ENCODE results near the gene MRPS18A. TPM values are rescaled to one million over a fixed set of nuclear protein-coding genes. Genes with fewer than 3 reads are reported as not detected.

The MRPS18A gene
- 92.4 and 125 TPM in 2 replicates for total RNA-seq (2014; rRNA removed; shearing (Covaris generic); ENCODE audit: low replicate concordance)

DNA sequence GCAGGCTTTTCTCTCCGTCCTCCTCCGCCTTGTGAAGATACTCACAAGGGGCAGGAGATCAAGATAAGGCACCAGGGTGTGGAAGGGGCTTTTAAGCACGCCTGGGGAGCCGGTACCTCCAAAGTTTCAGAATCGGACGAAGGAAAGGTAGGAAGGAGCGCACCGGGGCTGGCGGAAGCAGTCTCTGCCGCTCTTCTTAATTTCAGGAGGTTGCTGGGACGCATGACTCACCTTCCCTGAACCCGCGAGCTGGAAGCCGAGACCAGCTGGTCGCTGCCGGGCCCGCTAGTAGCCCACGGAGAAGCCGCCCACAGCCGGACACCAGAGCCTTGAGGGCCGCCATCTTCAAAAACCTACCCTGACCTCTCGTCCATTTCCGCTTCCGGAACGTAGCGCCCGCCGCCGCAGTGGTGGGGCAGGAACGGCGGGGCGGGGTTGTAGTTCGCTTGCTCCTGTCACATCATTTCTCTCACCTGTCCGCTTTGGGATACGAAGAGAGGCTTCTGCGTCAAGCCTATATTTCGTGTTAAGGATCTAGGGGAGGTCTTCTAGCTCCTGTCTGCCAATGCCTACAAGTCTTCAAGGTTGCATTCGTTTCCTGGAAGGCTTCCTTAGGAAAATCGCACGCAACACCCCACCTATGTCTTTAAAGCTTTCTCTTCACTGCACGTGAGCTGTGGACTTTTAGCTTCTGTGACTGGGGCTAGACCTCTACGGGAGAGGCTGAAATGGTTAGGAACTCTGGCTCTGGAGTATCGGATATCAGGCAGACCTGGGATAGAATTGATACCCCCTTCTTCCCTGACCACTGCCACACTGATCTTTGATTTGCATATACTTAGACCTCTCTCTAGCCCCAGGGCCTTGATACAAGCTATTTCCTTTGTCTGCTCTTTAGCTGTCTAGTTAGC lies at the start of gene MRPS18A:
Gene MRPS18A (minus strand): TSS at position 355 of the 911 bp plus-strand sequence. CDS start 12 bp downstream, at position 343.
- in situ Hi-C loops (cut with HindIII; ENCODE audit: low pct_unique_long_range_greater_than_20kb, low sequenced_read_pairs), result no loop called here
- DNase-seq (ENCODE audit: low read depth), result peak; percentile 71

DNA sequence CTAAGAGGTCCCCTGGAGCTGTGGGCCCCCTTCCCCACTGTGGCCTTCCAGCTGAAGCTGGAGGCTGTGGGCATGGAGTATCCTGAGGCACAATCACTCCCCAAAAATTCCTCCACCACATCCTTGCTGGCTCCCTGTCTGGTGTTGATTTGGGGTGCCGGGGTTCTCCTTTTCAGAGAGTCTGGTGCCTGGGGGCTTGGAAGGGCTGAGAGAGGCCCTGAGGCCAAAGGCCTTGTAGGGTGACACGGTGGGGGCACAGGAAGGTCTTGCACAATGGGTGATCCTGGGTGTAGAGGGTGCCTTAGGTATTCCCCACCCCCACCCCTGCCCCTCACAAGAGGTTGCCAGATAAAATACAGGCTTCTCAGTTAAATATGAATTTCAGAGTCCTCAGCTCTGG lies 49.3 kb upstream of the MRPS18A start:
- in situ Hi-C loops (cut with HindIII; ENCODE audit: low pct_unique_long_range_greater_than_20kb, low sequenced_read_pairs), result no loop called here

DNA sequence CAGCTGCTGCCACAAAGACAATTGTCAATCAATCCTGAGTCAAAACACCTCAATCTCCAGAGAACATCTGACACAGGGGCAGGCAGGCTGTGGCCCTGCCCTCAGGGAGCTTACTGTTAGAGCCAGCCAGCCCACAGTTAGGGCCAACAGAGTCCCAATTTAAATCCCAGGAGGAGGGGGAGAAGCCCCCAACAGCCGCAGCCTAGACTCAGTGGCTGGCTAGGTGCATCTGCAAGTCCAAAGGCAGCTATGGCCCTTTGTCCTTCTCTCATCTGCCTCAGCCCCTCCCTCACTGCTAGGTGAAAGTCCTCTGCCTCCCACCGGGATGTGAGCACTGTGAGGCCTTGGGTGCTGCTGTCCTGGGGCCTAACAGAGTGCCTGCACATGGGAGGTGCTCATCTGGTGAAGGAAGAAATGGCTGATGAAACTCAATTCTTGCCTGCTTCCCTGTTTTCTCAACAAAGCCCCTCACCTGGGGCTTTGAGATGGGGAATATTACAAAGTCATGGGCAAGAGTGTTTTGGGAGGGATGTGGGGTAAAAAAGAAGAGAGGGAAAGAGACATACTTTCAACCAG lies 48.7 kb upstream of the MRPS18A start:
- in situ Hi-C loops (cut with HindIII; ENCODE audit: low pct_unique_long_range_greater_than_20kb, low sequenced_read_pairs), result no loop called here
- DNase-seq (ENCODE audit: low read depth), result no peak

More for the DNA sequence above, 49.3 kb upstream of the MRPS18A start:
- DNase-seq (ENCODE audit: low read depth), result no peak

DNA sequence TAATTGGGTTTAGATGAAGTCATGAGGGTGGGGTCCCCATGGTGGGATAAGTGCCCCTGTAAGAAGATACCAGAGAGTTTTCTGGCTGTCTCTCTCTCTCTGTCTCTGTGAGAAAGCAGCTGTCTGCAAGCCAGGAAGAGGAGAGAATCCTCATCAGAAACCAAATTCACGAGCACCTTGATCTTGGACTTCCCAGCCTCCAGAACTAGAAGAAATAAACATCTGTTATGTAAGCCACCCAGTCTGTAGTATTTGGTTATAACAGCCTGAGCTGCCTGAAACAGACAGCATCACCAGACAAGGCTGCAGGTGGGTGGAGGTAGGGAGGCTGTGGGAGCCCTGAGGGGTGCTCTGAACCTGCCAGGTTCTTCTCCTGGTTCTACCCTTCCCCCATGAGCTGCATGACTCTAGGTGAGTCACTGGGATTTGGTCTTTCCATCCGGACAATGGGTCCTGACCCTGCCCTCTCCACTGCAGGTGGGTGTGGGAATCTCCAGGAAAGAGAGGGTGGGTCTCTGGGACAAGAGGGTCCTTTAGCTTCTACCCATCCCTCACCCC lies 48.1 kb upstream of the MRPS18A start:
- in situ Hi-C loops (cut with HindIII; ENCODE audit: low pct_unique_long_range_greater_than_20kb, low sequenced_read_pairs), result no loop called here
- DNase-seq (ENCODE audit: low read depth), result no peak

DNA sequence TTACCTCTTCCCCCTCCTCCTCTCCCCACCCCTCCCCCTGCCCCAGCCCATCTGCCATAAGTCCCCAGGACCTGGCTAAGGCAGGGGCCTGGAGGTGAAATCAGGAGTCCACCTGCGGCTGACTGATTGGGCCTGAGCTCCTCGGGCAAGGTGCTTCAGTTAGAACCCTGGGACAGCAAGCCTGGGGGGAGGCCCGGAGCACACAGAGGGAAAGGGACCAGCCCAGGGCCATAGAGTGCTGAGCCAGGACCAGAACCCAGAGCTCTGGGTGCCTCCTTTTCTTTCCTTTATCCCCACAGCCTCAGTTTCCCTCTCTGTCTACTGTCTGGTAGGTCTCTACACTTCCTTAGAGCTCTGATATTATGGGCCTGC lies 46.7 kb upstream of the MRPS18A start:
- in situ Hi-C loops (cut with HindIII; ENCODE audit: low pct_unique_long_range_greater_than_20kb, low sequenced_read_pairs), result no loop called here
- DNase-seq (ENCODE audit: low read depth), result no peak

DNA sequence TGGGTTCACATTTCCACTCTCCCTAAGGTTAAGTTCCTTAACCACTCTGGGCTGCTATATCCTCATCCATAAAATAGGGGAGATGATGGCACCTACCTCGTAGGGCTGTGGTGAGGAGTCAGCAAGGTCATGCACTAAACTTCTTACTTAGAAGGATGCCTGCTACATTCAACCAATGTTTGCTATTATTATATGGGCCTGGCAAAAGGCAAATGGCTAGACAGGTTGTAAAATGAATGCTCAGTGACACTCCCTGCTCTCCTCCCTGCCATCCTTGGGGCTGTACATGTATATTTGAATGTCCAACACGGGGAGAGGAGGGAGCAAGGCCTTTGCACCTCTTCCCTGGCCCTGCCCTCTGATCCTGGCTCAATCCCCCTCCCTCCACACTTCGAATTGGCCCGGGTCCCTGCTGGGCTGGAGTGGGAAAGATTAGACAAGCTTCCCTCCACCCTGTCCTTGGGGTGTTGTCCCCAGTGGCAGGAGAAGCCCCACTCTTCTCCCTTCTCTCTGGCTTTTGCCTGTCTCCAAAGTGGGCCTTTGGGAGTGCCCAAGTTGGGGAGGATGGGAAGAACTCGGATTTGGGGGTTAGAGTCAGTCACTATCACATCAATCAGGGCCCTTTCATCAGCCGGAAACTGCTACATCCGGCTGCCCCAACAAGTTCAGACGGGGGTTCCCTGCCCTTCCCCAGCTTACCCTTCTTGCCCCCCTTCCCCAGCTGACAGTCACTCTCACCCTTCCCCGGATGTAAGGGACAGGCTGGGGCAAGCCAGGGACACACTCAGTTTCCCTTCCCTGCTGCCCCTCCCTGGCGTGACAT lies 46.1 kb upstream of the MRPS18A start:
- no peak for DNase-seq (ENCODE audit: low read depth)
- in situ Hi-C loops (cut with HindIII; ENCODE audit: low pct_unique_long_range_greater_than_20kb, low sequenced_read_pairs), result no loop called here

DNA sequence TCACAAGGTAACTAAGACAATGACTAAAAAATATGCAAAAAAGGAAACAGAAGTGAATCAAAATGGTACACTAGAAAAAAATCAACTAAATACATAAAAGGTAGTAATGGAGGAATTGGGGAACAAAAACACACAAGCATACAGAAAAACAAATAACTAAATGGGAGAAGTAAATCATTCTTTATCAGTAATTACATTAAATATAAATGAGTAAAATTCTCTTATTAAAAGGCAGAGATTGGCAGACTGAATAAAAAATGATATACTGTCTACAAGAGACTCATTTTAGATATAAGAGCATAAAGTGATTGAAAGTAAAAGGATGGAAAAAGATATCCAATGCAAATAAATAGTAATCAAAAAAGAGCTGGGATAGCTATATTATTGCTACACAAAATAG lies 43.0 kb upstream of the MRPS18A start:
- in situ Hi-C loops (cut with HindIII; ENCODE audit: low pct_unique_long_range_greater_than_20kb, low sequenced_read_pairs), result no loop called here
- no peak for DNase-seq (ENCODE audit: low read depth)

DNA sequence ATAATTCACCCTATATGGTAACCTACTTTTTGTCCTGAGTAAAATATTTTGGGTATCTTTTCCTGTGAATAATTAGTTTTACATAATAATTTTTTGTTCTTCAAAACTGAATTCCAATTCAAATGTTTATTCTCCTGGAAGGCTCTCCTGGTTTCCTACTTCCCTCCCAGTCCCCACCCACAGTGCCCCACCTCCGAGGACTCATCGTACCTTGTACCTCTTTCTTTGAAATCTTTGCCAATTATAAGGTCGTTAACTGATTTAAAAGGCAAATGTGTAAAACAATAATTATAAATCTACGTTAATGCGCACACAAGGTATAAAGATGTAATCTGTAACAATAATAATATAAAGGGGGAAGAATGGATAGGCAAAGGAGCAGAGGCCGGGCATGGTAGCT lies 41.9 kb upstream of the MRPS18A start:
- in situ Hi-C loops (cut with HindIII; ENCODE audit: low pct_unique_long_range_greater_than_20kb, low sequenced_read_pairs), result no loop called here
- DNase-seq (ENCODE audit: low read depth), result no peak

DNA sequence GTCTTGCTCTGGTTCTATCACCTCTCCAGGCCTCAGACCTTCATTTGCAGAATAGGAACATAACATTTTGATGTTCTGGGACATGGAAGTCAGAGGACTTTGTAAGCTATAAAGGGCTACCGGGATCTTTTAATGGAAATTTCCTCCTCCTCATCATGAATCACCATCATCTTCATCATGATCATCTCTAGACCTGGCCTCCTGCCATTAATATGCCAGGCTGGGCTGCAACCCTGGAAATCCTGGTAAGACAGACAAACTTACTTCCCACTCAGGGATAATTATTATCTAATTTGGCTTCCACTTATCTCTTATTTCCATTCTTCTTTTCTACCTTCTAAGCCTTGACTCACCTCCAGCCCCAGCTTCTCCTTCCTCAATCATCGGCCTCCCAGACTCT lies 41.0 kb upstream of the MRPS18A start:
- in situ Hi-C loops (cut with HindIII; ENCODE audit: low pct_unique_long_range_greater_than_20kb, low sequenced_read_pairs), result no loop called here
- no peak for DNase-seq (ENCODE audit: low read depth)

DNA sequence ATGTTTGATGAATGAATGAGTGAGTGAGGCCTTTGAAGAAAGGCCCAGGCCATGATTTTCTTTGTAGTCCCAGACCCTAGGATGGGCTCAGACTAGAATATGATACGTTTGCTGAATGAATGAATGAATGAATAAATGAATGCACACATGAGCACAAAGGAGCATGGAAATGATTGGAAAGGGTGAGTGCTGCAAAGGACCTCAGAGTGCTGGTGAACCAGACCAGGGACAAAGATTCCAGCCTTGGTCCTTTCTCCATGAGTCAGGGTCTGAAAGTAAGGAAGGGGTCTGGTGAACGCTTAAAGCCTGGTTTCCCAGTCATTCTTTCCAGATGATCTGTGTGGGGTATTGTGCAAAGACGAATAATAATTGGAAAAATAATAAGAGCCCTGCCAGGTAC lies 40.0 kb upstream of the MRPS18A start:
- DNase-seq (ENCODE audit: low read depth), result no peak
- in situ Hi-C loops (cut with HindIII; ENCODE audit: low pct_unique_long_range_greater_than_20kb, low sequenced_read_pairs), result no loop called here

DNA sequence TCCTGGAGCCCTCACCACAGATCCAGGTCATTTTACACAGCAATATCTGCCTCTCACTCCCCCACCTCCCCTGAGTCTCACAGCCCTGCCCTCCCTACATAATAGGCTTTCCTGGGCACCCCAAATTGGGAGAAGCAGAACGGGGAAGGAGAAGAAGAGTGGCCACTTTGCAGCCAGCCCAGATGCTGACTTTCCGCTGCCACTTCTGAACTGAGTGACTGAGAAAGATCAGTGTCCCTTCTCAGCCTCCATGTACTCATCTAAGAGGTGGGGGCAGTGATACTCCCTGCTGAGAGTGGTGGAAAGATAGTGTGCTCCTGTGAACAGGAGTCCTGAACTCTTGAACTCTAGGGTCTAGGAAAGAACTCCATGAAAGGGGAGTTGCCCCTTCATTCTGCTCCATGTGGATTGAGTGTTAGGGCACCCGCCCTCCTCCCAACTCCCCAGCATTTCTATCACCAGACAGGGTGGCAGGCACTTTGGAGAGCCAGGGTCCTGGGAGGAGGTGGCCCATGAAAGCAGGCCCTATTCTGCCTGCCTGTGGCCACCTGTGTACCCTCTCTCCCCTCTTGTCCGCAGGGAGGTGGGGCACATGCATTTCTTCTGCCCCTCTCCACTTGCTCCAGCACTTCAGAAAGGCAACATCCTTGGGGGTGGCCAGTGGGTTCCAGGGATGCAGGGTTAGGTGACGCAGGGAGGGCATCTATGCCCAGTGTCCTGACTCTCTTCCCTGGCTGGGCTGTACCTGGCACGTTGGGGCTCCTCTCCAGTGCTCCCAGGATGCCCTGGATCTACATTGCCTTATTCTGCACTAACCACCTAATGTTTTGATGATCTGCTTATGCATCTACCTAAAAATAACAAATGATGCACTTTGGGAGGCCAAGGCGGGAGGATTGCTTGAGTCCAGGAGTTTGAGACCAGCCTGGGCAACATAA lies 38.3 kb upstream of the MRPS18A start:
- no peak for DNase-seq (ENCODE audit: low read depth)
- in situ Hi-C loops (cut with HindIII; ENCODE audit: low pct_unique_long_range_greater_than_20kb, low sequenced_read_pairs), result no loop called here

DNA sequence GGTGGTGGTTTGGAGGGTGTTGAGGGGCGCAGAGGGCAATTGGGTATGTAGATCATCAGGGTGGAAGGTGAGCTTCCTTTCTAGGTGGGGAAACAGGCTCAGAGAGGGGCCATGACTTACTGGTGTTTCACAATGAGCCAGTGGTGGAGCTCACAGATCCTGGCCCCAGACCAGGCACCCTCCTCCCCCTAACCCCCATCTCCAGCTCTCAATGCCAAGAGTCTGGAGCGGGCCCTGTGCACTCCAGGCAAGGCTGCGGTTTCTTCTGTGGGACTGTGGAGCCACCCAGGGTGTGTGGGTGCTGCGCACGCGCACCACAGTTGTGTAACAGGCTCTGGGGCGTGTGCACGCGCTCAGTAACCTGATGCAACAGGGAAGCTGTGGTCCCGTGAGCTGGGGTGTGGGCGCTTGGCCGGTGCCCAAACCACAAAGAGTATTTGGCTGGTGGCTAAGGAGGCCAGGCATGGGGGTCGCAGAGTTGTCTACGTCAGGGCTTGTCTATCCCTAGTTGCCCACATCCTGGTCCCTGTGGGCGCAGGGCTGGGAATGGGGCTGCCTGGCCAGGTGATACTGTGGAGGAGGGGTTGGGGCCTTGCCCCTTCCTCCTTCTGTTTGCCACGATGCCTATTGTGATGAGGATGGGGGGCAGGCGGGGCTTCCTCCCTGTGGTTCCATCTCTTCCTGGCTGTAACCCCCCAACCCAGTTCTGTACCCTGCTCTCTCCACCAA lies 37.5 kb upstream of the MRPS18A start:
- peak; percentile 70 for DNase-seq (ENCODE audit: low read depth)
- in situ Hi-C loops (cut with HindIII; ENCODE audit: low pct_unique_long_range_greater_than_20kb, low sequenced_read_pairs), result no loop called here

DNA sequence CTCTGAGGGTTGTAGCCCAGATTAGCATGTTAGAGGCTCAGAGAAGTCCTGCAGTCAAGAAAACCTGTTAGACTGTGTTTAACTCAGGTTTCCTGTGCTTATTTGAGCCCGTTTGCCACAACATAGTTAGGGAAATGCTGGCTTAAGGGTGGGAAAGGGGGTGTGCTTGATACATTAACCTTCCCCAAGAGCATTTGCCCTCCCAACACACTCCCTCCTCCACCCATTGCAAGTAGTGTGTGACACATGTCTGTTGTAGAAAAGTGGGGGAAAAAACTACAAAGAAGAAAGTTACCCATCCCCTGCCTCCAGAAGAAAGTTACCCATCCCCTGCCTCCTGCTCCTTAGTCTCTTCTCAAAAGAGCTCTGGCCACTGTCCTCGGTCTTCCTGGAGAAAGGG lies 36.8 kb upstream of the MRPS18A start:
- in situ Hi-C loops (cut with HindIII; ENCODE audit: low pct_unique_long_range_greater_than_20kb, low sequenced_read_pairs), result no loop called here
- no peak for DNase-seq (ENCODE audit: low read depth)

DNA sequence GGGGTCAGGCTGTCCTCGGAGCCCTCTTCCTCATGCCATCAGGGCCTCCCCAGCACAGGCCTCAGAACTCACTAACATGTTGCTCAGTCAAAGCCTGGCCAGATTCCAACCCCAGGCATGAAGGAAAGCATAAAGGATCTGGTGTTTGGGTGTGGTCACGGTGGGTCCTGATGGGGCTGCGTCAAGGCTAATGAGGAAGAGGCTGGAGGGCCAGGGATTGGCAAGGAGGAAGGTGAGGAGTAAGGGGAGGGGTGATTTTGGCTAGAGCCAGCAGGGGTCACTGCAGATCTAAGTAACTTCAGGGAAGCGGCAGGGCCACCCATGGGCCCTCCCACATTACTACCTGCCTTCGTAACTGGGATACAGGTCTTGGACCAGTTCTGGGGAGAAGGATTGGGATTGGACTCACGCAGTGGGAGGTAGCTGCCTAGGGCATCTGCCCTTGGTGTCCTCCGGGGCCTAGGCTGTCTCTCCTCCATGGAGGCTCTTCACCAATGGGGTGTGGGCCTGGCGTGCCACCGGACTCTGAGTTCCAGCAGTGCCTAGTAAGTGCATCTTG lies 36.2 kb upstream of the MRPS18A start:
- peak; percentile 58 for DNase-seq (ENCODE audit: low read depth)
- in situ Hi-C loops (cut with HindIII; ENCODE audit: low pct_unique_long_range_greater_than_20kb, low sequenced_read_pairs), result no loop called here

DNA sequence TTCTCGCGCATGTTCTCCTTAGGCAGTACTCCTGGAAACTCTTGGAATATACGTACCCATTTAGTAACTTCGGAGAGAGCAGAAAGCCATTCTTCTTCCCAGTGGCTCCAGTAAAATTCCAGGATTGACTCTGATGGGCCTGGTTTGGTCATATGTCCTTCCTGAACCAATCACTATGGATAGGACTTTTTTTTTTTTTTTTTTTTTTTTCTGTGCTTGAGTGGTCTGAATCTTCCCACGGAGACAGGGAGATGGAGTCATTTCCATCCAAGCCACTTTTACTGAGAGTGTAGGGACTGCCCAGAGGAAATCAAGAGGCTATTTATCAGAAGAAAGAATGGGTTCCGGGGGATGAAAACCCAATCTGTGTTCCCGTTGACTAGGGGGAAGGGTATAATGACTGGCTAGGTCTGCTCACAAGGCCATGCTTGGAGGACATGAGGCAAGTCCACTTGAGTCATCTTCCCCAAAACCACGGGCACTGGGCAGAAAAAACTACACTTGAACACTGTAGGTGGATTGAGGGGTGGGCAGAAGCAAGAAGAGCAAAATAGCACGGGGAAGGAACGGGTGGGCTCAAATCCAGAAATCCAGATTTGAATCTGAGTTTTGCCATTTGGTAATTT lies 35.4 kb upstream of the MRPS18A start:
- no peak for DNase-seq (ENCODE audit: low read depth)
- in situ Hi-C loops (cut with HindIII; ENCODE audit: low pct_unique_long_range_greater_than_20kb, low sequenced_read_pairs), result no loop called here

DNA sequence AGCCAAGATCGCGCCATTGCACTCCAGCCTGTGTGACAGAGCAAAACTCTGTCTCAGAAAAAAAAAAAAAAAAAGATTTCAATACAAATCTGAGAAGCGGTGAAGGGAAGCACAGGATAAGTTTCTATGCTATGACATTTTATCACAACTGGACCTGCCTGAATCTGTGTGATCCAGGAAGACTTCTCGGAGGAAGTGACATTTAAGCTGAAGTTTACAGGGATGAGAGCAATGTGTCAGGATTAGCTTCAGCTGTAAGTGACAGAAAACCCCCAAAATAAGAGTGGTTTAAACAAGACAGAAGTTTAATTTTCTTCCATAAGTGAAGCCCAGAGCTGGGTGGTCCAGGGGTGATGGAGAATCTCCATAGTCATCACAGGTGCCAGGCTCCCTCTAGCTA lies 33.4 kb upstream of the MRPS18A start:
- in situ Hi-C loops (cut with HindIII; ENCODE audit: low pct_unique_long_range_greater_than_20kb, low sequenced_read_pairs), result no loop called here
- DNase-seq (ENCODE audit: low read depth), result no peak
